Cardiac fibroblast (primary cell): Measurements from ENCODE around the gene UBR7.

Experiments used
- DNase-seq, 2 donors: peaks; one replicate each; pipeline versions ENCODE4 v3.0.0 to v3.0.0-alpha.2; 2010; ENCODE audit warnings: low read depth in 2 of 2
- H3K4me3 ChIP-seq, 2 donors: replicated peaks in 1 of 2; 1 replicate in 1 of 2; 2 replicates in 1 of 2; pipeline ENCODE4 v1.5.1; 2011; ENCODE audit warnings: low read depth in 2 of 2, low read length in 2 of 2, mild to moderate bottlenecking in 2 of 2, moderate library complexity in 1 of 2
- CTCF ChIP-seq: IDR thresholded peaks from one replicate; pipeline ENCODE4 v1.5.1; 2011; ENCODE audit warnings: low read depth, mild to moderate bottlenecking, low read length, inconsistent platforms

The UBR7 gene

GRCh38 chr14:93276031-93276716 is 69.1 kb downstream of the UBR7 start:
- no peak for TF ChIP-seq CTCF
- no peak overlapping the region for H3K4me3 ChIP-seq
- no peak for DNase-seq
